ENCODE data around the gene ZBED5. TPM values are rescaled to one million over a fixed set of nuclear protein-coding genes. Genes with fewer than 3 reads are reported as not detected.
"Not testable (repeated sequence)": the region's sequence is repeated elsewhere in the genome, so short reads cannot be mapped to it uniquely, and the experiment has no call there.

ZBED5 gene
- total RNA-seq, 4 donors from 2014 or later = 26.6 to 63.2 (median 32.2) TPM

GRCh38 chr11:10838881-10839280 lies 19.0 kb downstream of the ZBED5 start:
- Histone ChIP-seq H3K36me3 (no peaks in the 10 kb centered on the region), H3K4me1 (peaks cover 6% of the 10 kb centered on the region), H3K9me3 (no peaks in the 10 kb centered on the region), H3K27ac (no peak overlapping the region), H3K27me3 (no peaks in the 10 kb centered on the region), H3K4me3 (no peak overlapping the region)
- DNase-seq (ENCODE audit: low spot score in 2 of 2) = no peak
- 76% methylated on average over 3 of the region's 3 CpGs for WGBS
- TF ChIP-seq POLR2AphosphoS5 (IDR thresholded peaks at IDR 0.05) (no peak), EP300 (IDR thresholded peaks at IDR 0.05) (no peak), CTCF (IDR thresholded peaks at IDR 0.05) (no peak), POLR2A (IDR thresholded peaks at IDR 0.05) (no peak)

- no peak for TF ChIP-seq POLR2A (IDR thresholded peaks at IDR 0.05)
- no peaks in the 10 kb centered on the region for H3K27me3 ChIP-seq
- H3K4me1 ChIP-seq = peaks cover 6% of the 10 kb centered on the region
- no peaks in the 10 kb centered on the region for H3K36me3 ChIP-seq
- H3K9me3 ChIP-seq = no peaks in the 10 kb centered on the region
- no peak for DNase-seq (ENCODE audit: low spot score in 2 of 2)
- no peak overlapping the region for H3K4me3 ChIP-seq
- H3K27ac ChIP-seq = no peak overlapping the region
Observed at GRCh38 chr11:10838083-10838482, 19.8 kb downstream of the ZBED5 start.

GRCh38 chr11:10836884-10837283 lies 21.0 kb downstream of the ZBED5 start:
- not testable (repeated sequence) for H3K4me1 ChIP-seq; H3K9me3 ChIP-seq; H3K27ac ChIP-seq; H3K36me3 ChIP-seq; H3K4me3 ChIP-seq; H3K27me3 ChIP-seq; DNase-seq (ENCODE audit: low spot score in 2 of 2)
- 92% methylated on average over 4 of the region's 4 CpGs for WGBS

- no peaks in the 10 kb centered on the region for H3K36me3 ChIP-seq
- no peaks in the 10 kb centered on the region for H3K4me1 ChIP-seq
- no peaks in the 10 kb centered on the region for H3K9me3 ChIP-seq
- no peak overlapping the region for H3K4me3 ChIP-seq
- no peak for DNase-seq (ENCODE audit: low spot score in 2 of 2)
- no peak overlapping the region for H3K27ac ChIP-seq
- WGBS = 84% methylated on average over 4 of the region's 4 CpGs
- no peak for TF ChIP-seq CTCF (IDR thresholded peaks at IDR 0.05)
- TF ChIP-seq EP300 (IDR thresholded peaks at IDR 0.05) = no peak
- TF ChIP-seq POLR2AphosphoS5 (IDR thresholded peaks at IDR 0.05) = no peak
- TF ChIP-seq POLR2A (IDR thresholded peaks at IDR 0.05) = no peak
- no peaks in the 10 kb centered on the region for H3K27me3 ChIP-seq
Observed at GRCh38 chr11:10829139-10829538, 28.7 kb downstream of the ZBED5 start.

GRCh38 chr11:10828402-10828801 lies 29.5 kb downstream of the ZBED5 start:
- 96% methylated on average over 2 of the region's 2 CpGs for WGBS
- H3K4me1 ChIP-seq = no peaks in the 10 kb centered on the region
- DNase-seq (ENCODE audit: low spot score in 2 of 2) = no peak
- no peaks in the 10 kb centered on the region for H3K27me3 ChIP-seq
- H3K4me3 ChIP-seq = no peak overlapping the region
- no peak for TF ChIP-seq POLR2A (IDR thresholded peaks at IDR 0.05)
- no peak for TF ChIP-seq POLR2AphosphoS5 (IDR thresholded peaks at IDR 0.05)
- H3K9me3 ChIP-seq = no peaks in the 10 kb centered on the region
- H3K27ac ChIP-seq = no peak overlapping the region
- H3K36me3 ChIP-seq = no peaks in the 10 kb centered on the region

GRCh38 chr11:10824888-10825287 lies 33.0 kb downstream of the ZBED5 start:
- WGBS = 79% methylated on average over 3 of the region's 3 CpGs
- H3K4me3 ChIP-seq = no peak overlapping the region
- H3K4me1 ChIP-seq = no peaks in the 10 kb centered on the region
- H3K9me3 ChIP-seq = no peaks in the 10 kb centered on the region
- TF ChIP-seq POLR2AphosphoS5 (IDR thresholded peaks at IDR 0.05) = no peak
- TF ChIP-seq POLR2A (IDR thresholded peaks at IDR 0.05) = no peak
- no peak for TF ChIP-seq EP300 (IDR thresholded peaks at IDR 0.05)
- no peak for TF ChIP-seq CTCF (IDR thresholded peaks at IDR 0.05)
- H3K27me3 ChIP-seq = no peaks in the 10 kb centered on the region
- no peak overlapping the region for H3K27ac ChIP-seq
- no peak for DNase-seq (ENCODE audit: low spot score in 2 of 2)
- H3K36me3 ChIP-seq = no peaks in the 10 kb centered on the region

- no peak overlapping the region for H3K27ac ChIP-seq
- H3K4me3 ChIP-seq = no peak overlapping the region
- no peak for TF ChIP-seq POLR2AphosphoS5 (IDR thresholded peaks at IDR 0.05)
- no peak for TF ChIP-seq CTCF (IDR thresholded peaks at IDR 0.05)
- no peak for TF ChIP-seq EP300 (IDR thresholded peaks at IDR 0.05)
- no peak for TF ChIP-seq POLR2A (IDR thresholded peaks at IDR 0.05)
- no peaks in the 10 kb centered on the region for H3K4me1 ChIP-seq
- WGBS = 47% methylated on average over 2 of the region's 2 CpGs
- no peaks in the 10 kb centered on the region for H3K27me3 ChIP-seq
- no peaks in the 10 kb centered on the region for H3K36me3 ChIP-seq
- no peaks in the 10 kb centered on the region for H3K9me3 ChIP-seq
- no peak for DNase-seq (ENCODE audit: low spot score in 2 of 2)
Observed at GRCh38 chr11:10823152-10823579, 34.7 kb downstream of the ZBED5 start.

- H3K27ac ChIP-seq; H3K4me1 ChIP-seq; H3K4me3 ChIP-seq; H3K9me3 ChIP-seq; DNase-seq (ENCODE audit: low spot score in 2 of 2); H3K36me3 ChIP-seq; H3K27me3 ChIP-seq: not testable (repeated sequence)
- 98% methylated on average over 3 of the region's 3 CpGs for WGBS
Observed at GRCh38 chr11:10822491-10822890, 35.4 kb downstream of the ZBED5 start.

All from suprapubic skin (tissue), 4 donors.